B cell (primary cell): ENCODE measurements around the gene GPHN. TPM values are rescaled to one million over a fixed set of nuclear protein-coding genes. Genes with fewer than 3 reads are reported as not detected.
"Not testable (repeated sequence)": the region's sequence is repeated elsewhere in the genome, so short reads cannot be mapped to it uniquely, and the experiment has no call there.

Source experiments
- ATAC-seq: fragments of 200-7000 bp; cut with Tn5 transposase; one replicate; pipeline ENCODE4 v1.10.0; 2021; ENCODE audit warnings: low read depth, mild to moderate bottlenecking, moderate number of reproducible peaks, moderate library complexity
- CTCF ChIA-PET: fragments of 350-600 bp; sonication (Branson Sonifier 250); formaldehyde crosslinking; loops from one replicate; lab custom pipeline; 2021; ENCODE audit warnings: antibody characterized with exemption, inconsistent platforms; lab: Charles Lee
- POLR2A ChIA-PET: fragments of 350-600 bp; sonication (Branson Sonifier 250); formaldehyde crosslinking; loops from one replicate; lab custom pipeline; 2021; ENCODE audit warnings: antibody characterized with exemption; lab: Charles Lee
- DNase-seq: peaks from one replicate; pipeline ENCODE4 v3.0.0; 2013
- H2AFZ ChIP-seq: 2 replicates; pipeline ENCODE4 v1.6.1; 2012; ENCODE audit warnings: mild to moderate bottlenecking, low read depth, low read length; ENCODE audit not compliant: insufficient read depth, poor library complexity, severe bottlenecking
- H3K27ac ChIP-seq, 2 donors: 1 replicate in 1 of 2; 2 replicates in 1 of 2; pipeline ENCODE4 v1.5.1; 2012 to 2013; ENCODE audit warnings: low read length in 2 of 2, mild to moderate bottlenecking in 2 of 2, moderate library complexity in 1 of 2
- H3K27me3 ChIP-seq, 4 experiments: fragments of 200-600 bp in 1 of 4; sonication (generic) in 1 of 4; replicated peaks in 1 of 4; 1 replicate in 2 of 4; 2 replicates in 2 of 4; pipeline versions ENCODE4 v1.6.1 to v1.7.0; 2013 to 2016; ENCODE audit warnings: low read length in 3 of 4, mild to moderate bottlenecking in 2 of 4, mixed read lengths in 1 of 4, moderate library complexity in 1 of 4; ENCODE audit not compliant: insufficient read depth in 4 of 4, control insufficient read depth in 3 of 4; ENCODE audit errors: control extremely low read depth in 1 of 4
- H3K36me3 ChIP-seq, 2 experiments: replicated peaks in 1 of 2; 1 replicate in 1 of 2; 2 replicates in 1 of 2; pipeline versions ENCODE4 v1.6.1 to v1.7.1; 2013; ENCODE audit warnings: low read length in 1 of 2; ENCODE audit not compliant: insufficient read depth in 2 of 2, control insufficient read depth in 1 of 2; ENCODE audit errors: control extremely low read depth in 1 of 2, extremely low read depth in 1 of 2
- H3K4me1 ChIP-seq, 2 donors: fragments of 200-600 bp in 1 of 2; sonication (generic) in 1 of 2; 1 replicate in 1 of 2; 2 replicates in 1 of 2; pipeline versions ENCODE4 v1.5.1 to v1.6.1; 2013 to 2017; ENCODE audit warnings: low read length in 2 of 2; ENCODE audit not compliant: control insufficient read depth in 2 of 2, insufficient read depth in 2 of 2
- H3K4me2 ChIP-seq: replicated peaks from 2 replicates; pipeline ENCODE3; 2012; ENCODE audit warnings: mild to moderate bottlenecking, low read depth, low read length; ENCODE audit not compliant: poor library complexity, severe bottlenecking
- H3K4me3 ChIP-seq, 5 experiments: fragments of 200-600 bp in 1 of 5; sonication (generic) in 1 of 5; 1 replicate in 3 of 5; 2 replicates in 2 of 5; pipeline versions ENCODE4 v1.5.1 to v1.7.0; 2011 to 2016; ENCODE audit warnings: low read length in 4 of 5, mild to moderate bottlenecking in 4 of 5, low read depth in 2 of 5, control low read depth in 1 of 5, moderate library complexity in 1 of 5; ENCODE audit not compliant: insufficient read depth in 1 of 5; ENCODE audit errors: control extremely low read depth in 1 of 5, extremely low read depth in 1 of 5
- H3K79me2 ChIP-seq: fragments of 200-600 bp; sonication (generic); one replicate; pipeline ENCODE4 v1.6.0; 2016; ENCODE audit warnings: low read length; ENCODE audit not compliant: control insufficient read depth, insufficient read depth
- H3K9ac ChIP-seq: fragments of 200-600 bp; sonication (generic); 2 replicates; pipeline ENCODE4 v1.6.1; 2017; ENCODE audit warnings: mild to moderate bottlenecking, low read length, moderate library complexity
- H3K9me3 ChIP-seq, 3 donors: one replicate each; pipeline versions ENCODE4 v1.6.1 to v1.7.1; 2013; ENCODE audit warnings: low read length in 2 of 3; ENCODE audit not compliant: control insufficient read depth in 2 of 3, insufficient read depth in 1 of 3; ENCODE audit errors: control extremely low read depth in 1 of 3
- H4K20me1 ChIP-seq: 2 replicates; pipeline ENCODE4 v1.6.0; 2012; ENCODE audit warnings: mild to moderate bottlenecking, low read length; ENCODE audit not compliant: insufficient read depth, control insufficient read depth, poor library complexity, severe bottlenecking
- H3K27ac Mint-ChIP-seq: one replicate; pipeline ENCODE4 v1.8.0; 2021; ENCODE audit warnings: mixed read lengths
- H3K27me3 Mint-ChIP-seq: one replicate; pipeline ENCODE4 v1.8.0; 2021; ENCODE audit warnings: mixed read lengths
- H3K4me1 Mint-ChIP-seq: one replicate; pipeline ENCODE4 v1.8.0; 2021; ENCODE audit warnings: mixed read lengths
- H3K4me3 Mint-ChIP-seq: one replicate; pipeline ENCODE4 v1.8.0; 2021; ENCODE audit warnings: mixed read lengths
- H3K9me3 Mint-ChIP-seq: one replicate; pipeline ENCODE4 v1.8.0; 2022; ENCODE audit warnings: mixed read lengths; ENCODE audit not compliant: insufficient read depth
- CTCF ChIP-seq: fragments of 200-600 bp; IDR thresholded peaks from one replicate; pipeline ENCODE4 v1.8.0; 2022; ENCODE audit warnings: antibody characterized with exemption, mild to moderate bottlenecking
- EZH2 ChIP-seq: IDR thresholded peaks from 2 replicates; pipeline ENCODE4 v1.6.1; 2012; ENCODE audit warnings: borderline replicate concordance, low read depth, mild to moderate bottlenecking, moderate library complexity, low read length; ENCODE audit not compliant: insufficient read depth, poor library complexity, severe bottlenecking
- WGBS: methylation state at CpG from one replicate; pipeline ENCODE4 v1.1.5; 2013; ENCODE audit warnings: missing lambda C conversion rate; ENCODE audit not compliant: insufficient coverage; 5-methylcytosine and 5-hydroxymethylcytosine counted together
- intact Hi-C: fragments of 100-400 bp; cut with micrococcal nuclease; formaldehyde crosslinking; loops from one replicate; pipeline ENCODE4 v1.10.0; 2022
- polyA plus RNA-seq: library from polyadenylated mRNA; depleted of rRNA; stranded (reverse); fragments of >200 nt; gene quantifications from 2 replicates; pipeline ENCODE4 v1.2.3, GENCODE V29; 2012
- total RNA-seq, 2 donors: library from RNA; stranded (reverse); fragments of 120-200 nt in 1 of 2; gene quantifications; 1 replicate in 1 of 2; 2 replicates in 1 of 2; pipeline versions ENCODE4 v1.2.3 to v1.2.4, GENCODE V29; 2013 to 2022

GPHN gene
- total and polyA plus RNA-seq, 2 donors (not counting 1 experiment from before 2014, with no cell fraction given) = 3.4 to 18.0 TPM

- H3K27ac ChIP-seq = no peak overlapping the region
- H3K27me3 Mint-ChIP-seq = no peaks in the 10 kb centered on the region
- no peak overlapping the region for H3K9ac ChIP-seq
- TF ChIP-seq CTCF (no peak), EZH2 (no peak)
- H3K79me2 ChIP-seq = no peaks in the 10 kb centered on the region
- intact Hi-C loops = no loop called here
- no peaks in the 10 kb centered on the region for H4K20me1 ChIP-seq
- no peaks in the 10 kb centered on the region for H3K4me1 ChIP-seq
- H3K4me2 ChIP-seq = no peak overlapping the region
- H2AFZ ChIP-seq = no peak overlapping the region
- no CpG with 5 or more reads among the region's 1 CpG for WGBS
- no peak overlapping the region for H3K4me3 ChIP-seq
- POLR2A ChIA-PET = no interaction called here
- H3K4me1 Mint-ChIP-seq = no peaks in the 10 kb centered on the region
- H3K9me3 Mint-ChIP-seq = peaks cover 18% of the 10 kb centered on the region
- peaks cover 3 to 10% (median 9%) of the 10 kb centered on the region in 3 donors for H3K9me3 ChIP-seq
- ATAC-seq (no peak), DNase-seq (no peak)
- CTCF ChIA-PET = no interaction called here
- H3K27me3 ChIP-seq = no peaks in the 10 kb centered on the region
- no peak overlapping the region for H3K27ac Mint-ChIP-seq
- H3K36me3 ChIP-seq = no peaks in the 10 kb centered on the region
- no peak overlapping the region for H3K4me3 Mint-ChIP-seq
These were observed 217.0 kb downstream of the GPHN start for GRCh38 chr14:66724996-66725395.

- H3K9ac ChIP-seq, H3K4me1 Mint-ChIP-seq, ATAC-seq, H3K27me3 Mint-ChIP-seq, CTCF ChIA-PET, H3K79me2 ChIP-seq, DNase-seq, H3K4me3 ChIP-seq, H3K4me3 Mint-ChIP-seq, intact Hi-C loops, H3K36me3 ChIP-seq, POLR2A ChIA-PET, H3K27ac Mint-ChIP-seq, H3K4me2 ChIP-seq, H2AFZ ChIP-seq, H3K27me3 ChIP-seq, H3K27ac ChIP-seq, H4K20me1 ChIP-seq, H3K4me1 ChIP-seq: not testable (repeated sequence)
- H3K9me3 ChIP-seq = peaks cover 6 to 26% (median 16%) of the 10 kb centered on the region in 3 donors
- 47% methylated on average over 1 of the region's 1 CpG for WGBS
- peaks cover 21% of the 10 kb centered on the region for H3K9me3 Mint-ChIP-seq
These were observed 223.4 kb downstream of the GPHN start for GRCh38 chr14:66731298-66731697.
